Type B pancreatic cell (in vitro differentiated cells): ENCODE results near the gene TUT4. TPM values are rescaled to one million over a fixed set of nuclear protein-coding genes. Genes with fewer than 3 reads are reported as not detected.

Source experiments
- DNase-seq: peaks from one replicate; pipeline ENCODE4 v3.0.0; 2021; ENCODE audit warnings: mixed read lengths; ENCODE audit not compliant: unreplicated experiment; ENCODE audit errors: extremely low spot score
- H3K27ac Mint-ChIP-seq: 2 replicates; pipeline ENCODE4 v1.8.0; 2021; ENCODE audit warnings: mild to moderate bottlenecking, mixed read lengths
- H3K27me3 Mint-ChIP-seq: 2 replicates; pipeline ENCODE4 v1.8.0; 2021; ENCODE audit warnings: mixed read lengths
- H3K36me3 Mint-ChIP-seq: 2 replicates; pipeline ENCODE4 v1.8.0; 2021; ENCODE audit warnings: mixed read lengths
- H3K4me1 Mint-ChIP-seq: one replicate; pipeline ENCODE4 v1.8.0; 2021; ENCODE audit warnings: mixed read lengths; ENCODE audit not compliant: unreplicated experiment
- H3K4me3 Mint-ChIP-seq: 2 replicates; pipeline ENCODE4 v1.8.0; 2021; ENCODE audit warnings: mild to moderate bottlenecking, mixed read lengths
- H3K9me3 Mint-ChIP-seq: 2 replicates; pipeline ENCODE4 v1.8.0; 2021; ENCODE audit warnings: mixed read lengths
- CTCF ChIP-seq: fragments of 200-600 bp; sonication (generic); conservative IDR thresholded peaks from 2 replicates; pipeline ENCODE4 v1.5.0; 2021; ENCODE audit warnings: antibody characterized with exemption, mild to moderate bottlenecking
- total RNA-seq: library from RNA; stranded (reverse); gene quantifications from 2 replicates; pipeline ENCODE4 v1.2.1, GENCODE V29; 2021; ENCODE audit warnings: low replicate concordance

The TUT4 gene
- total RNA-seq, 1 donor from 2014 or later: 108 TPM

- Mint-ChIP-seq H3K27me3 (peaks cover 15% of the 10 kb centered on the region), H3K27ac (no peak overlapping the region)
These were observed 46.3 kb upstream of the TUT4 start for GRCh38 chr1:52599236-52599635.

GRCh38 chr1:52598729-52599128, 45.8 kb upstream of the TUT4 start:
- no peak overlapping the region for H3K27ac Mint-ChIP-seq
- no peaks in the 10 kb centered on the region for H3K9me3 Mint-ChIP-seq
- no peak for TF ChIP-seq CTCF

More at GRCh38 chr1:52599236-52599635, 46.3 kb upstream of the TUT4 start:
- H3K4me3 Mint-ChIP-seq: no peak overlapping the region
- DNase-seq: no peak
- TF ChIP-seq CTCF: no peak
- peaks cover 4% of the 10 kb centered on the region for H3K36me3 Mint-ChIP-seq
- no peaks in the 10 kb centered on the region for H3K9me3 Mint-ChIP-seq
- peaks cover 33% of the 10 kb centered on the region for H3K4me1 Mint-ChIP-seq

GRCh38 chr1:52597912-52598311, 45.0 kb upstream of the TUT4 start:
- no peak for DNase-seq
- H3K27ac Mint-ChIP-seq: no peak overlapping the region
- H3K27me3 Mint-ChIP-seq: peaks cover 15% of the 10 kb centered on the region
- H3K4me1 Mint-ChIP-seq: peaks cover 21% of the 10 kb centered on the region
- H3K9me3 Mint-ChIP-seq: no peaks in the 10 kb centered on the region
- no peak overlapping the region for H3K4me3 Mint-ChIP-seq
- TF ChIP-seq CTCF: no peak
- peaks cover 4% of the 10 kb centered on the region for H3K36me3 Mint-ChIP-seq

More at GRCh38 chr1:52598729-52599128, 45.8 kb upstream of the TUT4 start:
- no peak for DNase-seq
- Mint-ChIP-seq H3K27me3 (peaks cover 15% of the 10 kb centered on the region), H3K4me3 (no peak overlapping the region), H3K4me1 (peaks cover 29% of the 10 kb centered on the region), H3K36me3 (peaks cover 4% of the 10 kb centered on the region)

- no peaks in the 10 kb centered on the region for H3K36me3 Mint-ChIP-seq
- no peak for DNase-seq
- H3K4me3 Mint-ChIP-seq: no peak overlapping the region
- peaks cover 8% of the 10 kb centered on the region for H3K27me3 Mint-ChIP-seq
- TF ChIP-seq CTCF: no peak
- H3K4me1 Mint-ChIP-seq: peaks cover 29% of the 10 kb centered on the region
- H3K9me3 Mint-ChIP-seq: no peaks in the 10 kb centered on the region
- no peak overlapping the region for H3K27ac Mint-ChIP-seq
These were observed 42.2 kb upstream of the TUT4 start for GRCh38 chr1:52595061-52595460.

- Mint-ChIP-seq H3K36me3 (no peaks in the 10 kb centered on the region), H3K4me1 (peaks cover 41% of the 10 kb centered on the region), H3K4me3 (no peak overlapping the region), H3K9me3 (no peaks in the 10 kb centered on the region), H3K27me3 (peaks cover 5% of the 10 kb centered on the region), H3K27ac (no peak overlapping the region)
- no peak for TF ChIP-seq CTCF
- no peak for DNase-seq
These were observed 40.6 kb upstream of the TUT4 start for GRCh38 chr1:52593495-52593894.
